Dendritic cell treated with granulocyte-macrophage colony-stimulating factor and Interleukin-4, amounts not matched to agents 40 ng/mL and 50 ng/mL, for 4 days (primary cell): Measurements from ENCODE around the gene ATP5MG.
"Not testable (repeated sequence)": the region's sequence is repeated elsewhere in the genome, so short reads cannot be mapped to it uniquely, and the experiment has no call there.

Experiments
- H3K27ac Mint-ChIP-seq: one replicate; pipeline ENCODE4 v1.8.0; 2022; ENCODE audit warnings: mild to moderate bottlenecking, mixed read lengths
- H3K27me3 Mint-ChIP-seq: one replicate; pipeline ENCODE4 v1.8.0; 2022; ENCODE audit warnings: mild to moderate bottlenecking, mixed read lengths
- H3K36me3 Mint-ChIP-seq: one replicate; pipeline ENCODE4 v1.8.0; 2022; ENCODE audit warnings: low read depth, mixed read lengths
- H3K4me1 Mint-ChIP-seq: one replicate; pipeline ENCODE4 v1.8.0; 2022; ENCODE audit warnings: low read depth, mixed read lengths
- H3K4me3 Mint-ChIP-seq: one replicate; pipeline ENCODE4 v1.8.0; 2022; ENCODE audit warnings: mild to moderate bottlenecking, moderate library complexity, mixed read lengths
- H3K9me3 Mint-ChIP-seq: one replicate; pipeline ENCODE4 v1.8.0; 2022; ENCODE audit warnings: mixed read lengths
- intact Hi-C: fragments of 100-400 bp; cut with micrococcal nuclease; formaldehyde crosslinking; loops from one replicate; pipeline ENCODE4 v1.15.0; 2022

ATP5MG gene

DNA sequence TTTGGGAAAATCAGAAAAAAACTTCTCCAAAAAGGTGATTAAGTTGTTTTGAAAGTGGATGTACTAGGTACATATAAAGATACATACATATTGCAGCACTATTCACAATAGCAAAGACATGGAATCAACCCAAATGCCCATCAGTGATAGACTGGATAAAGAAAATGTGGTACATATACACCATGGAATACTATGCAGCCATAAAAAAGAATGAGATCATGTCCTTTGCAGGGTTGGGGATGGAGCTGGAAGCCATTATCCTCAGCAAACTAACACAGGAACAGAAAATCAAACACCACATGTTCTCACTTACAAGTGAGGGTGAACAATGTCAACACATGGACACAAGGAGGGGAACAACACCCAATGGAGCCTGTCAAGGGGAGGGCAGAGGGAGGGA lies 15.5 kb downstream of the ATP5MG start:
- H3K4me3 Mint-ChIP-seq, H3K27me3 Mint-ChIP-seq, intact Hi-C loops, H3K27ac Mint-ChIP-seq, H3K9me3 Mint-ChIP-seq, H3K4me1 Mint-ChIP-seq, H3K36me3 Mint-ChIP-seq: not testable (repeated sequence)

DNA sequence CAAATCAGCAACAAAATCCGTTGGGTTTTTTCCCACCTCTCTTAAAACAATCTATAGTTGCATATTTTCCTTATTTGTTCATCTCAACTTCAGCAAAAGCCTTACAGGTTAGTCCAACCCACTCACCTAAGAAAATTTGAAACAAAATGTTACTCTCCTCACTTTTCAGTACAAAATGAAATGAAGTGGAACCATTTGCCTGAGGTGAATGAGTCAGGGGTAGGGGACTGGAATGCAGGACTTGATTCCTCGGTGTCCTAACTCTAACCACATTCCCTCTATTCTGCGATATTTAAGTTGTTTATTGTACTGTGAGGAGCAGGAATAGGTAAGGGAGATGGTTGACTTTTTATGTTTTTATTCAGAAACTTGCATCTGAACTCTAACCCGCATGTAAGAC lies 16.4 kb downstream of the ATP5MG start:
- intact Hi-C loops = no loop called here
- no peaks in the 10 kb centered on the region for H3K36me3 Mint-ChIP-seq
- no peak overlapping the region for H3K27ac Mint-ChIP-seq
- no peaks in the 10 kb centered on the region for H3K4me1 Mint-ChIP-seq
- no peaks in the 10 kb centered on the region for H3K9me3 Mint-ChIP-seq
- H3K27me3 Mint-ChIP-seq = no peaks in the 10 kb centered on the region
- H3K4me3 Mint-ChIP-seq = no peak overlapping the region

DNA sequence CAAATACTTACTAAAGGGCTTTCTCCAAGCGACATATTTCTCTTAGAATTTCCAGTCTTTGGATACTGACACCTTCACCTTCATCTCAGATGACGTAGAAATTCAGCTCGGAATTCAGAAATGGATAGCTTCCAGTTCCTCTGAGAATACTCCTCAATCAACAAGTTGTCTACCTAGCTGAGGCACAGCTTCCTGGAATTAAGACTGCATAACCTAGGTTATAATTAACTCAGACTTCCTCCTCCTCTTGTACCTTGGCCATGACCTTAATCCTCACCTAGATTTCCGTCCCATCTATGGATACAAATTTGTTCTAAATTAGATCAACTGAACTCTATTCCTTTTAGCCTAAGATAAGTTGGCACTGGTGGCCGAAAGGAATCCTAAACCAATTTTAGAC lies 17.4 kb downstream of the ATP5MG start:
- Mint-ChIP-seq H3K4me1 (no peaks in the 10 kb centered on the region), H3K36me3 (no peaks in the 10 kb centered on the region), H3K27me3 (no peaks in the 10 kb centered on the region), H3K4me3 (no peak overlapping the region), H3K27ac (no peak overlapping the region), H3K9me3 (no peaks in the 10 kb centered on the region)
- intact Hi-C loops = no loop called here

DNA sequence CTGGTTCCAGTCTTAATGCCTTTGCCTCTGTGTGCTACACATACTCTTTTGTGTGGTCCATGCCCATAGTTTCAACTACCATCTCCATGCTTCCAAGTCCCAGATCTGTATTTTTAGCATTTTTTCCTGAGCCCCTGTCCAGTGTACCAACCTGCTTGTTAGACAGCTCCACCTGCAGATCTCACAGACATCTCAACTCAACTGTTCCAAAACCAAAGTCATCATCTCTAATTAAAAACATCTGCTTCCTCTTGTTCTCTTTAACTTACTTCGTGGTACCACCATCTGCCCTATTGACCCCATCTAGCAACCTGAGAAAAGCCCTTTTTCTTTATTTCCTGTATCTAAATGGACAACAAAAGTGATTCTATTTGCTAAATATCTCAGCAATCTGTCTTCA lies 26.3 kb downstream of the ATP5MG start:
- H3K36me3 Mint-ChIP-seq = no peaks in the 10 kb centered on the region

DNA sequence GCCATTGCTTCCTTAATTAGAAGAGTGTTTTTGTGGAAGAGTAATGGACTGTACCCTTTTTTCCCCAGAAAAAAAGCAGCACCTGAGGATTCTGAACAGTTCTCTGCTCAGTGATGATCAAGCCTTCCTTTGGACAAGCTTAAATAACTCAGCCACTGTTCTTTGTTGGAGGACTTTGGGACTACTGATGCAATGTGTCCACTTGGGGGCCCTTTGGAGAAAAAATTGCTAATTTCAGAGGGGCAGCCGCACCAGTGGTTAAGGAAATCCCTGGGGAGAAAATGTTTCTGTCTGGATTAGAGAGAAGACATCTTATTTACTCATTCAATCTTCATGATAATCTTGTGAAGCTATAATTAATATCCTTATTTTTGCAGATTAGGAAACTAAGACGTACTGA lies 29.6 kb downstream of the ATP5MG start:
- H3K4me1 Mint-ChIP-seq = peaks cover 23% of the 10 kb centered on the region
- peaks cover 23% of the 10 kb centered on the region for H3K27me3 Mint-ChIP-seq
- no peaks in the 10 kb centered on the region for H3K9me3 Mint-ChIP-seq
- no peak overlapping the region for H3K27ac Mint-ChIP-seq
- peaks cover 11% of the 10 kb centered on the region for H3K36me3 Mint-ChIP-seq
- H3K4me3 Mint-ChIP-seq = no peak overlapping the region
- intact Hi-C loops = loop anchor here (10.0 kb wide), 1 partner anchor 54 kb away; no protein-coding TSS in a partner anchor

More for the DNA sequence above, 26.3 kb downstream of the ATP5MG start:
- Mint-ChIP-seq H3K4me1 (peaks cover 7% of the 10 kb centered on the region), H3K27me3 (peaks cover 11% of the 10 kb centered on the region), H3K9me3 (no peaks in the 10 kb centered on the region), H3K27ac (no peak overlapping the region), H3K4me3 (no peak overlapping the region)
- intact Hi-C loops = no loop called here

DNA sequence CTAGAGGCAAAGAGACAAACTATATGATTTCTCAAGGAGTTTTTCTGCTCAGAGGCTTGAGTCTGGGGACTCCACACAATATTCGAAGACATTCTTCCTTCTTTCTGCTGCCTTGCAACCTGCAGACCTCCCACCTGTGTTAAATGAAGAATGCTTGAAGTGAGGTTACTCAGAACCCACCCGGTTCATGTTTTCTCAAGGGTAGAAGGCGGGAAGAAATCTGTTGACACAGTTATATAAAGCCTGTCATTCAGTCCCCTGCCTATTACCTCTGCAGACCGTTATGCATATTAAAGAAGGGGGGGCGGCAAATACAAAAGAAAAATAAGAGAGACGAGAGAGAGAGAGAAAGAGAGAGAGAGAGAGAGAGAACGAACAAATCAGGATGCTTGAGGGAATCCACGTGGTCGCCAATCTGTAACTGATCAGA lies 32.7 kb downstream of the ATP5MG start:
- intact Hi-C loops = loop anchor here (10.0 kb wide), 1 partner anchor 51 kb away; no protein-coding TSS in a partner anchor
- Mint-ChIP-seq H3K27me3 (peaks cover 16% of the 10 kb centered on the region), H3K27ac (no peak overlapping the region), H3K9me3 (no peaks in the 10 kb centered on the region), H3K4me3 (peak overlapping the region; percentile 96), H3K4me1 (peaks cover 36% of the 10 kb centered on the region), H3K36me3 (peaks cover 19% of the 10 kb centered on the region)

DNA sequence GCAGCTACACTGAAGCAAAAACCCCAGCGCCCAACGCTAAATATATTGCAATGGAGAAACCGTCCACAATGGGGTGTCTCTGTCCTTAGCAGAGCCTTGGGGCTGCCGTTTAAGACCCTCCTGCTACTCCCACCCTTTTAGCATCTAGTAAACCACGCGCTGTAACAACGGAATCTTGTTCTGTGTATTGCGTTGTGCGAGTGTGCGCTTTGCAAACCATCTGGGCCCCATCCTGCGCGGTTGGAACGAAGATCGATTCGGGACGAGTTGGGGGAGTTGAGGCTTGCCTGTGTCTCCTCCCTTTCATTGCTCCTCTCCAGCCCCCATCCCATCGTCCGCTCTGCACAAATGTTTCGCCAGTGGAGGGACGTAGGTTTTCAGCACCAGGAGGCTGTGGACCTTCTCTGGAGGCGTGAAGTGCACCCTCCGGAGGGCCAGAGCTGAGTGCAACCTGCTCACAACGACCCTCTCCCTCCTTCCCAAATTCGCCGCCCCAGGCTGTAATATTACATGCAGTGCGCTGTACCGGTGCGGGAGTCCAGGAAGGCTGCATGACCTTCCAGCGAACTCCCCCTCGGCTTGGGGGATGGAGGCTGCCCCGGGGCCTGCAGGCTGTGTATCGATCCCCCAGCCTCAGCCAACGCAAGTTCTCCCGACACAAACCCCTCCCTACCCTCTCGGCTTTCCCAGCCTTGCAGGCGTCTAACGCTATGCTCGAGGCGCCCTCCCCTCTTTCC lies 33.3 kb downstream of the ATP5MG start:
- H3K27me3 Mint-ChIP-seq = peaks cover 16% of the 10 kb centered on the region
- H3K36me3 Mint-ChIP-seq = peaks cover 19% of the 10 kb centered on the region
- H3K27ac Mint-ChIP-seq = peak overlapping the region; percentile 74
- H3K9me3 Mint-ChIP-seq = no peaks in the 10 kb centered on the region
- H3K4me1 Mint-ChIP-seq = peaks cover 41% of the 10 kb centered on the region
- intact Hi-C loops = loop anchor here (10.0 kb wide), 1 partner anchor 50 kb away; no protein-coding TSS in a partner anchor
- H3K4me3 Mint-ChIP-seq = peak overlapping the region; percentile 96

DNA sequence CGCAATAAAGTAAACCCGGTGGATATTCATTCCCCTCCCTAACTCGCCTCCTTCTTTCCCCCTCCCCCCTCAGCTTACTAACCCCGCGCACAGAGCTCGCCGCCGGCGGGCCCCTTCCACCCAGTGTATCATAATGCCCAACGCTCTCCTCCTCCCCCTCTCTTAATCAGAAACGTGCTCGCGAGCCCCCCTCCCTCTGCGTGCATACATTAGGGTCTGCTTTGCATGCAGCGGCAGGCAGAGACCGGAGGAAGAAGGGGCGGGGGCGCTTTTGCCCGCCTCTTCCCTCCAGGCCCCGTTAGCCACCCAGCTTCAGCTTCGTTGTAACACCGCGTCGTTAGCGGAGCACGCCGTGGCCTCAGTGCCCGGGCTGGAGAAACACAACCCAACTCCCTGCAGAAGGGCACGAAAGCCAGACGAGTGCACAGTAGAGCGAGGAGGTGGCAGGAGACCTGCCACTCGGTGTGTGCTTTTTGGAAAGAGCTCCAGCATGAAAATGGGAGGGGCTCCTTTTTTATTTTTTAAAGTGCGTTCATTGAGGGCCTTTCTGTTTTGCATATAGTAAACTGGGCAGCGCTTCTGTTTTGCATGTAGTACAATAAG lies 34.0 kb downstream of the ATP5MG start:
- H3K9me3 Mint-ChIP-seq = no peaks in the 10 kb centered on the region

DNA sequence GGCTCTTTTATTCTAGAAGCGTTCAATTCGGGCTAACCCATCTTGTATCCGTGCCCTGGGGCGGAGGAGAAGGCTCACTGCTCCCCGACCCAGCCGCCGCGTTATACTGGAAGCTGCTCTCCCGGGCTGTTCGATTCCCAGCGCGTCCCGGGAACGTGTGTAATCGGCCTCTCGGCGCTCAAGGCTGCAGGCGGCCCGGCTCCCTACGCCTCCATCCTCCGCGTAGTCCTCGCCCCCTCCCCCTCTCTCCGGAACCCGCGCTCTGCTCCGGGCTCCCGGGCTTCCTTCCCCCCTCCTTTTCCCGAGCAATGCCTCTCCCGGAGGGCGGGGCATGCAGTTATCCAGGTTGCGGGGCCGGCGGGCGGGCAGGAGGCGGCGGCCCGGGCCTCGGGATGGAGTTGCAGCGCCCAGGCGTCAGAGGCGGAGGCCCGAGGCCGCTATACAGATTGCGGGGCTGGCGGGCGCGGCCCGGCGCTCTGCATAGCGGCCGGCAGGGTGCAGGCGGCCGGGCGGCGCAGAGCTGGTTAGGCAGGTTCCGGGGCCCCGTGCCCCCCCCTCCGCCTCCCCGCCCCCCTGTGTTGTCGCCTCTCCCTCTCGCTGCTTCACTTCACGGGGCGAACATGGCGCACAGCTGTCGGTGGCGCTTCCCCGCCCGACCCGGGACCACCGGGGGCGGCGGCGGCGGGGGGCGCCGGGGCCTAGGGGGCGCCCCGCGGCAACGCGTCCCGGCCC lies 34.7 kb downstream of the ATP5MG start, which contains the start of gene KMT2A:
Gene KMT2A, plus strand, starts transcription at position 600 of the 732 bp plus-strand sequence. Its CDS starts 21 bp downstream, at position 621.
- intact Hi-C loops = loop anchor here (1.0 to 10.0 kb wide), 3 partner anchors 34 to 137 kb away; partner anchors contain the start of gene ARCN1
- H3K4me1 Mint-ChIP-seq = peaks cover 54% of the 10 kb centered on the region
- H3K27ac Mint-ChIP-seq = peak within 1 kb of the TSS; percentile 74
- peaks cover 19% of the 10 kb centered on the region for H3K36me3 Mint-ChIP-seq
- H3K9me3 Mint-ChIP-seq = no peaks in the 10 kb centered on the region
- peak within 1 kb of the TSS; percentile 96 for H3K4me3 Mint-ChIP-seq
- peaks cover 16% of the 10 kb centered on the region for H3K27me3 Mint-ChIP-seq

More for the DNA sequence above, 34.0 kb downstream of the ATP5MG start:
- peaks cover 19% of the 10 kb centered on the region for H3K36me3 Mint-ChIP-seq
- H3K4me1 Mint-ChIP-seq = peaks cover 47% of the 10 kb centered on the region
- H3K27ac Mint-ChIP-seq = peak overlapping the region; percentile 74
- intact Hi-C loops = loop anchor here (10.0 kb wide), 1 partner anchor 49 kb away; no protein-coding TSS in a partner anchor
- peak overlapping the region; percentile 96 for H3K4me3 Mint-ChIP-seq
- peaks cover 16% of the 10 kb centered on the region for H3K27me3 Mint-ChIP-seq

DNA sequence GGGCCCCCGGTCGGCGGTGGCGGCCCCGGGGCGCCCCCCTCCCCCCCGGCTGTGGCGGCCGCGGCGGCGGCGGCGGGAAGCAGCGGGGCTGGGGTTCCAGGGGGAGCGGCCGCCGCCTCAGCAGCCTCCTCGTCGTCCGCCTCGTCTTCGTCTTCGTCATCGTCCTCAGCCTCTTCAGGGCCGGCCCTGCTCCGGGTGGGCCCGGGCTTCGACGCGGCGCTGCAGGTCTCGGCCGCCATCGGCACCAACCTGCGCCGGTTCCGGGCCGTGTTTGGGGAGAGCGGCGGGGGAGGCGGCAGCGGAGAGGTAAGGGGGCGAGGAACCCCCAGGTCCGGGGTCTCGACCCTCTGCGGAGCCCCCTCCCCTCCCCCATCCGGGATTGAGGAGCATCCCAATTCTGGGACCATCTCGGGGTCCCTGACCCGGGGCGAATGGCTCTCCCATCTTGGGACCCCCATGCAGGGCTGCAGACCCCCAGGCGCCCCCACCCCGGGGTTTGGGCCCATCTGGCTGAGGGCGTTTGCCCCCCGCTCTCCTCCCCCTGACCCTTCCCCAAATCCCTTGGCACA lies 35.3 kb downstream of the ATP5MG start:
- Mint-ChIP-seq H3K9me3 (no peaks in the 10 kb centered on the region), H3K4me1 (peaks cover 59% of the 10 kb centered on the region)
- intact Hi-C loops = loop anchor here (1.0 to 10.0 kb wide), 3 partner anchors 34 to 136 kb away; partner anchors contain the start of gene ARCN1

DNA sequence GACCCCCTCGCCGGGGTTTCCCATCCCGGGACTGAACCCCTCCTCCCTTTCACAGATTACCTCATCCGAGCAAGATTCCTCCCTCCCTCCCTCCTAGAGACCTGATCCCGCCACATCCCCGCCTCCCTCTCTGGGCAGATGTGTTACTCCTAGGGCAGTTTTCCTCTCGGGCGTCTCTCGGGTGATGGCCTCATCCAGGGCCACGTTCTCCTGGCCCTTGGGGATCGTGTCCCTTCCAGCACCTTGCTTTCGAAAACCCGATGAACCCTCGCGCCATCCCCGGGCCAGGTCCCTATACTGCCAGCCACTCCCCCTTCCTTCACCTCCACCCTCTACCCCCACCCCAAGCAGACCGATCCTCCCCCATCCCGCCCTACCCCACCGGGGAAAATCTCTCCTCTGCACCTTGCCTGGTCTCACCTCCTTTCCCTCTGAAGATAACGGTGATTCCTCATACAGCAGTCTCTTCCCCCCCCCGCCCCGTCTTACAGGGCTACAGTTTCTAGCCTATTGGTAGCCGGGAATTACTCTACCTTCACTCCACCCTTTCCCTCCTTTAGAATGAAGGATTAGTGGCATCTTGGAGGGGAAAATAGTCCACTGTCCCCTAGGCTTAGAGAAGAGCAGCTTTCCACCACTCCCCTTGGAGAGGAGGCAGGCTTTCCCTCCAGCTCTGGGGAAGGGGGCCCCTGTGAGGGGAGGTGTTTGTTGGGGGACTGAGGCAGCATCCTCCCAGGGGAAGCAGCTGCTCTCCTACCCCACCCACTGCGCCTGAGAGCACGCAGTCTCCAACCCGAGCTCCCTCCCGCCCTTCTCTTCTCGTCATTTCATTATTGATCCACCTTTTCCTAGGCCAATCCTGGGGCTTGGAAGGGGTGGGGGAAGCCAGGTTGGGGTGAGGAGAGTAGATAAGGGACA lies 36.1 kb downstream of the ATP5MG start:
- peak overlapping the region; percentile 74 for H3K27ac Mint-ChIP-seq
- peaks cover 19% of the 10 kb centered on the region for H3K36me3 Mint-ChIP-seq
- H3K9me3 Mint-ChIP-seq = no peaks in the 10 kb centered on the region
- peaks cover 66% of the 10 kb centered on the region for H3K4me1 Mint-ChIP-seq
- peaks cover 12% of the 10 kb centered on the region for H3K27me3 Mint-ChIP-seq
- intact Hi-C loops = loop anchor here (2.0 to 10.0 kb wide), 2 partner anchors 47 to 135 kb away; partner anchors contain the start of gene ARCN1
- peak overlapping the region; percentile 84 for H3K4me3 Mint-ChIP-seq

More for the DNA sequence above, 35.3 kb downstream of the ATP5MG start:
- Mint-ChIP-seq H3K4me3 (peak overlapping the region; percentile 84), H3K27ac (peak overlapping the region; percentile 74), H3K36me3 (peaks cover 19% of the 10 kb centered on the region), H3K27me3 (peaks cover 15% of the 10 kb centered on the region)

DNA sequence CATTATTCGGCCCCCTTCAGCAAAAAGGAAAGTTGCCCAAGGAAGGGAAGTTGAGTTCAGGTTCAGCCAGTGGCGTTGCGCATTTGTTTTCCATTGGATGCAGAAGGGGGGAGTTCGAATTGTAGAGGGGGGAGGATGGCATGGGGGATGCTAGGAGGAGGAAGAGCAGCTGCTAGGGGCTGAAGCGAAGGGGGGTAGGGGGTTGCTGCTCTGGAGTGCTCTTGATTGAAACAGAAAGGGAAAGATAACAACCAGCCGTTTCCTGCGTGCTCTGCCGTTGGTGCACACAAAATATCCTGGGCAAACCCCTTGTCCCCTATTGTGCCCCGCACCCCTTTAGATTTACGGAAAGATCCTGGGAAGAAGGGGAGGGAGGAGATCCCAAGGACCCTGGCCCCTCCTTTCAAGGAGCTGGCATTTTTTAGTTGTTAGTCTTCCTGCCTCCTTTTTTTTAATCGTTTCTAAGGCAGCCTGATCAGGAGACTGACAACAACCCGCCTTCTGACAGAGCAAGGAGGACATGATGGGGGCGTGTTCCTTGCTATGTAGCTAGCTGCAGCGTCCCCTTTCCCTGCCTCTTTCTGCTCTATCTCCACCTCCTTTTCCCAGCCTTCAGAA lies 37.0 kb downstream of the ATP5MG start:
- peaks cover 75% of the 10 kb centered on the region for H3K4me1 Mint-ChIP-seq
- H3K9me3 Mint-ChIP-seq = no peaks in the 10 kb centered on the region
- peaks cover 19% of the 10 kb centered on the region for H3K36me3 Mint-ChIP-seq
- H3K27me3 Mint-ChIP-seq = peaks cover 12% of the 10 kb centered on the region
- H3K4me3 Mint-ChIP-seq = peak overlapping the region; percentile 84
- intact Hi-C loops = loop anchor here (10.0 kb wide), 1 partner anchor 46 kb away; no protein-coding TSS in a partner anchor
- H3K27ac Mint-ChIP-seq = peak overlapping the region; percentile 74
